Chondrocyte (in vitro differentiated cells): ENCODE results near the gene NFYC. TPM values are rescaled to one million over a fixed set of nuclear protein-coding genes. Genes with fewer than 3 reads are reported as not detected.

Experiments used
- DNase-seq: peaks from one replicate; pipeline ENCODE4 v3.0.0; 2021; ENCODE audit warnings: mixed read lengths, low spot score
- H3K27ac Mint-ChIP-seq: one replicate; pipeline ENCODE4 v1.8.0; 2021; ENCODE audit warnings: mild to moderate bottlenecking, moderate library complexity, mixed read lengths; ENCODE audit not compliant: unreplicated experiment
- H3K27me3 Mint-ChIP-seq: 2 replicates; pipeline ENCODE4 v1.8.0; 2021; ENCODE audit warnings: low read depth, mixed read lengths
- H3K36me3 Mint-ChIP-seq: 2 replicates; pipeline ENCODE4 v1.8.0; 2021; ENCODE audit warnings: low read depth, mixed read lengths
- H3K4me1 Mint-ChIP-seq: 2 replicates; pipeline ENCODE4 v1.8.0; 2021; ENCODE audit warnings: low read depth, mild to moderate bottlenecking, mixed read lengths
- H3K4me3 Mint-ChIP-seq: one replicate; pipeline ENCODE4 v1.8.0; 2021; ENCODE audit warnings: mild to moderate bottlenecking, moderate library complexity, mixed read lengths; ENCODE audit not compliant: unreplicated experiment
- H3K9me3 Mint-ChIP-seq: 2 replicates; pipeline ENCODE4 v1.8.0; 2021; ENCODE audit warnings: low read depth, mixed read lengths
- total RNA-seq: library from RNA; stranded (reverse); gene quantifications from 3 replicates; pipeline ENCODE4 v1.2.1, GENCODE V29; 2021
- TF ChIP-seq, protein P1 (sequence below): fragments of 200-600 bp; sonication (generic); IDR thresholded peaks from 2 replicates; pipeline ENCODE4 v1.5.0; 2021; ENCODE audit warnings: antibody characterized with exemption, mild to moderate bottlenecking, moderate library complexity

NFYC gene
- total RNA-seq, 1 donor from 2014 or later = 35.8 TPM

GRCh38 chr1:40734882-40735628, 43.6 kb downstream of the NFYC start:
- no peak for DNase-seq
- H3K36me3 Mint-ChIP-seq = peaks cover 11% of the 10 kb centered on the region
- TF ChIP-seq, protein P1, sequence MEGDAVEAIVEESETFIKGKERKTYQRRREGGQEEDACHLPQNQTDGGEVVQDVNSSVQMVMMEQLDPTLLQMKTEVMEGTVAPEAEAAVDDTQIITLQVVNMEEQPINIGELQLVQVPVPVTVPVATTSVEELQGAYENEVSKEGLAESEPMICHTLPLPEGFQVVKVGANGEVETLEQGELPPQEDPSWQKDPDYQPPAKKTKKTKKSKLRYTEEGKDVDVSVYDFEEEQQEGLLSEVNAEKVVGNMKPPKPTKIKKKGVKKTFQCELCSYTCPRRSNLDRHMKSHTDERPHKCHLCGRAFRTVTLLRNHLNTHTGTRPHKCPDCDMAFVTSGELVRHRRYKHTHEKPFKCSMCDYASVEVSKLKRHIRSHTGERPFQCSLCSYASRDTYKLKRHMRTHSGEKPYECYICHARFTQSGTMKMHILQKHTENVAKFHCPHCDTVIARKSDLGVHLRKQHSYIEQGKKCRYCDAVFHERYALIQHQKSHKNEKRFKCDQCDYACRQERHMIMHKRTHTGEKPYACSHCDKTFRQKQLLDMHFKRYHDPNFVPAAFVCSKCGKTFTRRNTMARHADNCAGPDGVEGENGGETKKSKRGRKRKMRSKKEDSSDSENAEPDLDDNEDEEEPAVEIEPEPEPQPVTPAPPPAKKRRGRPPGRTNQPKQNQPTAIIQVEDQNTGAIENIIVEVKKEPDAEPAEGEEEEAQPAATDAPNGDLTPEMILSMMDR = no peak
- H3K4me3 Mint-ChIP-seq = no peak overlapping the region
- no peak overlapping the region for H3K27ac Mint-ChIP-seq
- H3K4me1 Mint-ChIP-seq = peaks cover 17% of the 10 kb centered on the region
- peaks cover 4% of the 10 kb centered on the region for H3K9me3 Mint-ChIP-seq
- H3K27me3 Mint-ChIP-seq = no peaks in the 10 kb centered on the region

DNA sequence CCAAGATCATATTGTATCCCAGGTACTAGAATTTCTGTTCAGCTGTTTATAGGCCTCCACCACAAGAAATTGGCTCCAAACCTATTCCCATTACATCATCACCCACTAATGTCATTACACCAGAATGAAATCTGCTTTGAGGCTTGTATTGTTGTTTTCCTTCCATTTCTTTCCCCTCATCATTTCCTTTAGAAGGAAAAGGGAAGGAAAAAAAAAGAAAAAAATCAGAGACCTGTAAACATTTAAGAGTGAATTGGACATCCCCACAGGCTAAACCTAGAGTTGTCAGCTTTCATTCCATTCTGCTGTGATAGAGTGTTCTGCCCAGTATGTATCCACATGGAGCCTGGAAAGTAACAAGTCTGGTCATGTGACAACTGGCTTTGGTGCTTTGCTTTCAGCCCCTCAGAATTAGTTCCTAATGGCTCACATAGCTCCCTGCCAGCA, 44.6 kb downstream of the NFYC start:
- H3K27ac Mint-ChIP-seq = peak overlapping the region; percentile 49
- H3K4me1 Mint-ChIP-seq = peaks cover 17% of the 10 kb centered on the region
- TF ChIP-seq, protein P1 = no peak
- DNase-seq = no peak
- peaks cover 13% of the 10 kb centered on the region for H3K36me3 Mint-ChIP-seq
- peaks cover 4% of the 10 kb centered on the region for H3K9me3 Mint-ChIP-seq
- H3K27me3 Mint-ChIP-seq = no peaks in the 10 kb centered on the region
- no peak overlapping the region for H3K4me3 Mint-ChIP-seq

- DNase-seq = no peak
- no peak overlapping the region for H3K27ac Mint-ChIP-seq
- TF ChIP-seq, protein P1 = no peak
- peaks cover 11% of the 10 kb centered on the region for H3K4me1 Mint-ChIP-seq
- H3K4me3 Mint-ChIP-seq = no peak overlapping the region
- peaks cover 4% of the 10 kb centered on the region for H3K9me3 Mint-ChIP-seq
- peaks cover 21% of the 10 kb centered on the region for H3K36me3 Mint-ChIP-seq
- H3K27me3 Mint-ChIP-seq = no peaks in the 10 kb centered on the region
These were observed 47.3 kb downstream of the NFYC start for GRCh38 chr1:40738831-40739230.

- peaks cover 4% of the 10 kb centered on the region for H3K9me3 Mint-ChIP-seq
- H3K36me3 Mint-ChIP-seq = peaks cover 21% of the 10 kb centered on the region
- no peak overlapping the region for H3K27ac Mint-ChIP-seq
- TF ChIP-seq, protein P1 = no peak
- H3K4me1 Mint-ChIP-seq = peaks cover 11% of the 10 kb centered on the region
- no peaks in the 10 kb centered on the region for H3K27me3 Mint-ChIP-seq
- H3K4me3 Mint-ChIP-seq = no peak overlapping the region
- no peak for DNase-seq
These were observed 48.0 kb downstream of the NFYC start for GRCh38 chr1:40739455-40740008.

- no peak overlapping the region for H3K27ac Mint-ChIP-seq
These were observed 48.8 kb downstream of the NFYC start for GRCh38 chr1:40740039-40740996.

More at GRCh38 chr1:40740039-40740996, 48.8 kb downstream of the NFYC start:
- TF ChIP-seq, protein P1 = no peak
- Mint-ChIP-seq H3K4me3 (no peak overlapping the region), H3K4me1 (peaks cover 17% of the 10 kb centered on the region), H3K9me3 (peaks cover 4% of the 10 kb centered on the region), H3K36me3 (peaks cover 18% of the 10 kb centered on the region), H3K27me3 (no peaks in the 10 kb centered on the region)
- DNase-seq = no peak
